A673 (cell line): ENCODE measurements around the gene PCBP4. TPM values are rescaled to one million over a fixed set of nuclear protein-coding genes. Genes with fewer than 3 reads are reported as not detected.

Experiments used
- Bru-seq: library from RNA; stranded (reverse); fragments of 400-500 nt; gene quantifications from one replicate; lab custom pipeline; 2021; lab: Mats Ljungman, UMichigan
- BruChase-seq, 2 experiments: library from RNA; stranded (reverse); fragments of 400-500 nt; gene quantifications; one replicate each; lab custom pipeline; 2021; lab: Mats Ljungman, UMichigan
- BruUV-seq: library from RNA; stranded (reverse); fragments of 400-500 nt; replicated peaks from 2 replicates; lab custom pipeline; 2021; lab: Mats Ljungman, UMichigan
- CTCF ChIA-PET: fragments of 300-600 bp; sonication (Branson Sonifier 250); formaldehyde crosslinking; loops from one replicate; lab custom pipeline; 2022; ENCODE audit warnings: antibody characterized with exemption; lab: Charles Lee
- POLR2A ChIA-PET: fragments of 300-600 bp; sonication (Branson Sonifier 250); formaldehyde crosslinking; loops from one replicate; lab custom pipeline; 2022; ENCODE audit warnings: antibody characterized with exemption; ENCODE audit not compliant: low non-redundant PET; lab: Charles Lee
- DNase-seq: peaks from one replicate; pipeline ENCODE4 v3.0.0-alpha.2; 2015; ENCODE audit warnings: low spot score
- H3K27ac ChIP-seq: fragments of 200-600 bp; sonication (generic); 2 replicates; pipeline ENCODE4 v1.5.1; 2016; ENCODE audit warnings: mixed run types, low read depth, mild to moderate bottlenecking, mixed read lengths, antibody characterized with exemption, low read length; ENCODE audit not compliant: poor library complexity, severe bottlenecking
- H3K27me3 ChIP-seq: fragments of 200-600 bp; sonication (generic); replicated peaks from 2 replicates; pipeline ENCODE4 v1.6.1; 2017; ENCODE audit warnings: mixed run types, low read depth, mild to moderate bottlenecking, mixed read lengths, antibody characterized with exemption, low read length; ENCODE audit not compliant: insufficient read depth, poor library complexity
- H3K36me3 ChIP-seq: fragments of 200-600 bp; sonication (generic); 2 replicates; pipeline ENCODE4 v1.6.1; 2016; ENCODE audit warnings: mixed run types, mild to moderate bottlenecking, mixed read lengths, antibody characterized with exemption, low read length; ENCODE audit not compliant: insufficient read depth, poor library complexity, severe bottlenecking
- H3K4me1 ChIP-seq: fragments of 200-600 bp; sonication (generic); 2 replicates; pipeline ENCODE4 v1.6.1; 2017; ENCODE audit warnings: mixed run types, mild to moderate bottlenecking, mixed read lengths, antibody characterized with exemption, low read length; ENCODE audit not compliant: insufficient read depth, poor library complexity, severe bottlenecking
- H3K4me3 ChIP-seq: fragments of 200-600 bp; sonication (generic); 2 replicates; pipeline ENCODE4 v1.5.1; 2016; ENCODE audit warnings: low read depth, mixed run types, mild to moderate bottlenecking, mixed read lengths, low read length; ENCODE audit not compliant: poor library complexity, severe bottlenecking
- H3K9me3 ChIP-seq: fragments of 200-600 bp; sonication (generic); 2 replicates; pipeline ENCODE4 v1.6.1; 2016; ENCODE audit warnings: mixed run types, low read depth, mild to moderate bottlenecking, mixed read lengths, antibody characterized with exemption, low read length; ENCODE audit not compliant: poor library complexity, severe bottlenecking
- CTCF ChIP-seq: fragments of 300-800, 200-600 bp; sonication (generic); conservative IDR thresholded peaks from 2 replicates; pipeline ENCODE4 v1.5.1; 2017; ENCODE audit warnings: low read depth, mild to moderate bottlenecking, antibody characterized with exemption, low read length, moderate library complexity, mixed read lengths
- EZH2 ChIP-seq: fragments of 200-600 bp; sonication (generic); IDR thresholded peaks from 2 replicates; pipeline ENCODE4 v1.6.1; 2017; ENCODE audit warnings: borderline replicate concordance, low read depth, mild to moderate bottlenecking, mixed read lengths, antibody characterized with exemption, low read length; ENCODE audit not compliant: poor library complexity, severe bottlenecking
- intact Hi-C: fragments of 100-400 bp; cut with micrococcal nuclease; formaldehyde crosslinking; loops from one replicate; pipeline ENCODE4 v1.10.0; 2022; ENCODE audit not compliant: unreplicated experiment
- long read RNA-seq: library from polyadenylated mRNA; stranded (forward); transcript quantifications from one replicate; pipeline ENCODE4 v2.0.0, GENCODE V29; 2022
- total RNA-seq: library from RNA; stranded (reverse); gene quantifications from 2 replicates; pipeline ENCODE4 v1.2.3, GENCODE V29; 2021

The PCBP4 gene
- total RNA-seq (5.3 and 8.1 TPM in 2 replicates), Bru-seq, nascent RNA (percentile 25 among the genes with signal in this experiment), BruChase-seq, experiment 1, labeled RNA remaining after a 2-hour chase (percentile 34 among the genes with signal in this experiment), BruChase-seq, experiment 2, labeled RNA remaining after a 6-hour chase (percentile 41 among the genes with signal in this experiment)
- long read RNA-seq, transcript PCBP4-202 (13 exons, 2,015 nt) = major isoform, 9 of 16 reads
- long read RNA-seq, partial matches to known transcripts = 1 of 16 reads
- long read RNA-seq, other reads (novel, unspliced or antisense) = 6 of 16 reads

GRCh38 chr3:51967384-51968169 lies at the start of gene PCBP4:
PCBP4 (minus strand) TSS chr3:51967454; CDS start chr3:51961240, 6,214 bp downstream.
- BruUV-seq = no TSS peak
- Histone ChIP-seq H3K27me3 (no peaks in the 10 kb centered on the region), H3K36me3 (no peaks in the 10 kb centered on the region), H3K4me3 (peak within 1 kb of the TSS; percentile 53), H3K9me3 (no peaks in the 10 kb centered on the region), H3K4me1 (no peaks in the 10 kb centered on the region), H3K27ac (peak within 1 kb of the TSS; percentile 30)
- CTCF ChIA-PET = interaction anchor here (0.6 kb wide), 4 partner anchors 63 to 1351 kb away, joined by 3 to 9 read pairs (median 4); no protein-coding TSS in a partner anchor
- TF ChIP-seq CTCF (no peak), EZH2 (no peak)
- intact Hi-C loops = no loop called here
- no peak for DNase-seq
- POLR2A ChIA-PET = interaction anchor here (0.6 to 0.7 kb wide), 2 partner anchors 37 to 235 kb away, joined by 3 to 5 read pairs; no protein-coding TSS in a partner anchor

GRCh38 chr3:52015438-52016228 lies 48.4 kb upstream of the PCBP4 start:
- POLR2A ChIA-PET = no interaction called here
- no peak for DNase-seq
- H3K4me3 ChIP-seq = no peak overlapping the region
- H3K9me3 ChIP-seq = no peaks in the 10 kb centered on the region
- intact Hi-C loops = no loop called here
- no TSS peak for BruUV-seq
- TF ChIP-seq CTCF (no peak), EZH2 (no peak)
- CTCF ChIA-PET = no interaction called here
- H3K27me3 ChIP-seq = no peaks in the 10 kb centered on the region
- H3K36me3 ChIP-seq = no peaks in the 10 kb centered on the region
- H3K4me1 ChIP-seq = no peaks in the 10 kb centered on the region
- H3K27ac ChIP-seq = no peak overlapping the region

- no peaks in the 10 kb centered on the region for H3K27me3 ChIP-seq
- POLR2A ChIA-PET = interaction anchor here (0.6 kb wide), 1 partner anchor 24 kb away, joined by 3 read pairs; no protein-coding TSS in a partner anchor
- TF ChIP-seq CTCF = peak; percentile 40; the same call in 1 of the 2 replicates
- no peak for TF ChIP-seq EZH2
- no peak overlapping the region for H3K4me3 ChIP-seq
- DNase-seq = peak; percentile 47
- intact Hi-C loops = no loop called here
- BruUV-seq = no TSS peak
- H3K27ac ChIP-seq = no peak overlapping the region
- H3K4me1 ChIP-seq = no peaks in the 10 kb centered on the region
- CTCF ChIA-PET = no interaction called here
- no peaks in the 10 kb centered on the region for H3K36me3 ChIP-seq
- no peaks in the 10 kb centered on the region for H3K9me3 ChIP-seq
Measured at GRCh38 chr3:52014613-52015012, 47.4 kb upstream of the PCBP4 start.
